Stomach smooth muscle (tissue), 2 donors: ENCODE data around the gene ARHGEF25.
"Not testable (repeated sequence)": the region's sequence is repeated elsewhere in the genome, so short reads cannot be mapped to it uniquely, and the experiment has no call there.

Experiments
- H3K27ac ChIP-seq: one replicate; pipeline ENCODE4 v1.7.0; 2013; ENCODE audit warnings: mild to moderate bottlenecking, low read length, inconsistent platforms
- H3K27me3 ChIP-seq, 2 donors: one replicate each; pipeline ENCODE4 v1.7.0; 2013; ENCODE audit warnings: low read length in 2 of 2; ENCODE audit not compliant: insufficient read depth in 2 of 2, control insufficient read depth in 1 of 2
- H3K36me3 ChIP-seq, 2 donors: one replicate each; pipeline ENCODE4 v1.7.0; 2013; ENCODE audit warnings: low read length in 2 of 2; ENCODE audit not compliant: control insufficient read depth in 2 of 2, insufficient read depth in 2 of 2
- H3K4me1 ChIP-seq: one replicate; pipeline ENCODE4 v1.7.0; 2013; ENCODE audit warnings: low read length; ENCODE audit not compliant: control insufficient read depth, insufficient read depth
- H3K4me3 ChIP-seq, 2 donors: one replicate each; pipeline ENCODE4 v1.7.0; 2013; ENCODE audit warnings: low read length in 2 of 2
- H3K9ac ChIP-seq, 2 donors: one replicate each; pipeline ENCODE4 v1.7.0; 2013; ENCODE audit warnings: low read length in 2 of 2, mild to moderate bottlenecking in 1 of 2
- H3K9me3 ChIP-seq, 2 donors: one replicate each; pipeline ENCODE4 v1.7.0; 2013; ENCODE audit warnings: low read length in 2 of 2; ENCODE audit not compliant: control insufficient read depth in 2 of 2
- donor health status: healthy.
- donor health status: Pancreatic carcinoma.

Gene ARHGEF25

DNA sequence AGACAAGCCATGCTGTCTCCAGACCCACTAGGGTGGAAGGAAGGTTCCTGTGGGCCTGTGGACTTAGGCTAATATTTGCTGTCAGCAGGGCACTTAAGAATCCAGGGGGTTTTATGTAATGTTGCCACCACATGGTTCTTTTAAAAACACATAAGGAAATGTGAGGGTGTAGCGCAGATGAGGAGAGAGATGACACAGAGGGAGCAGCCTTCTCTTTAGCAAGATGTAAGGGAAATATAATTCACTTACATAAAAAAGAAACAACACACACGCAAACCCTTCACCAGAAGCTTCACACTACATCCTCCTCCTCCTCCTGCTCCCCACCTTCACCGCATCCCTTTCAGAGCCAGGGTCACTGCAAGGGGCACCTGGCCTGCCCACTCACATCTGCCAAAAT, 25.1 kb upstream of the ARHGEF25 start:
- Histone ChIP-seq H3K9ac (no peak overlapping the region), H3K4me1 (peaks cover 7% of the 10 kb centered on the region), H3K27me3 (peaks cover 0 to 3% of the 10 kb centered on the region in 2 donors), H3K27ac (no peak overlapping the region), H3K36me3 (no peaks in the 10 kb centered on the region), H3K9me3 (no peaks in the 10 kb centered on the region), H3K4me3 (no peak overlapping the region)

DNA sequence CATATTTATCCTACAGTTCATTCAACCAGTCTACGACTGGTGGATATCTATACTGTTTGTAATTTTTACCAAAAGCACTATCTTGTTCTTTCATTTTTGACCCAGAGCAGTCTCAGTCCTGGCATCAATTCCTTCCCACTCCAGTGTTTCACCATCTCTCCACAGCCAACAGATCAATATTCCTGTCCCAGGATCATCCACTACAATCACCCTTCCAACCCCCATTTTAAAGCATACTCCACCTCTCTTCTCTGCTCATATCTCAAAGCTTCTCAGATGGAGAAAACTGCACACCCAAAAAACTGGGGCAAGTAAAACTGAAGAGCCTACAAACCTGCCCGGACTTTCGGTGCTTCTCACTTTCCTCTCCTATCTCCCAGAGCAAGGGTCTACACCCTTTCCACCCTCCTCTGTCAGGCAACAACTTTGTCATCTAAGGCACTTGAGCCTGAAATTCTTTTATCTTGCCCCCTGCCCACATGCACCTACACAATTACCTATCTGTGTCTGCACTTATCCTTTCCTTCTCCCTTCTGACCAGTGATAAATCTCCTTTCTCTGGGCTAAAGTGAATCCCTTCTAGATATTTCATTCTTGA, 24.3 kb upstream of the ARHGEF25 start:
- Histone ChIP-seq H3K4me3 (no peak overlapping the region), H3K9me3 (no peaks in the 10 kb centered on the region), H3K4me1 (peaks cover 11% of the 10 kb centered on the region), H3K36me3 (no peaks in the 10 kb centered on the region), H3K27ac (no peak overlapping the region), H3K9ac (no peak overlapping the region), H3K27me3 (peaks cover 0 to 3% of the 10 kb centered on the region in 2 donors)

DNA sequence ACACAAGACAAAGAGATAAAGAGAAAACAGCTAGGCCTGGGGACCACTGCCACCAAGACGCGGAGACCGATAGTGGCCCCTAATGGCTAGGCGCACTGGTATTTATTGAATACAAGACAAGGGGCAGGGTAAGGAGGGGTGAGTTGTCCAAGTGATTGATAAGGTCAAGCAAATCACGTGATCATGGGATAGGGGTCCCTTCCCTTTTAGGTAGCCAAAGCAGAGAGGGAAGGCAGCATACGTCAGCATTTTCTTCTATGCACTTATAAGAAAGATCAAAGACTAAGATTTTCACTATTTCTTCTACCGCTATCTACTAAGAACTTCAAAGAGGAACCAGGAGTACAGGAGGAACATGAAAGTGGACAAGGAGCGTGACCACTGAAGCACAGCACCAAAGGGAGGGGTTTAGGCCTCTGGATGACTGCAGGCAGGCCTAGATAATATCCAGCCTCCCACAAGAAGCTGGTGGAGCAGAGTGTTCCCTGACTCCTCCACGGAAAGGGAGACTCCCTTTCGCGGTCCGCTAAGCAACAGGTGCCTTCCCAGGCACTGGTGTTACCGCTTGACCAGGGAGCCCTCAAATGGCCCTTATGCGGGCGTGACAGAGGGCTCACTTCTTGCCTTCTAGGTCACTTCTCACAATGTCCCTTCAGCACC, 22.2 kb upstream of the ARHGEF25 start:
- H3K4me3 ChIP-seq, H3K9me3 ChIP-seq, H3K36me3 ChIP-seq, H3K27me3 ChIP-seq, H3K9ac ChIP-seq, H3K27ac ChIP-seq: not testable (repeated sequence)
- peaks cover 15% of the 10 kb centered on the region for H3K4me1 ChIP-seq

DNA sequence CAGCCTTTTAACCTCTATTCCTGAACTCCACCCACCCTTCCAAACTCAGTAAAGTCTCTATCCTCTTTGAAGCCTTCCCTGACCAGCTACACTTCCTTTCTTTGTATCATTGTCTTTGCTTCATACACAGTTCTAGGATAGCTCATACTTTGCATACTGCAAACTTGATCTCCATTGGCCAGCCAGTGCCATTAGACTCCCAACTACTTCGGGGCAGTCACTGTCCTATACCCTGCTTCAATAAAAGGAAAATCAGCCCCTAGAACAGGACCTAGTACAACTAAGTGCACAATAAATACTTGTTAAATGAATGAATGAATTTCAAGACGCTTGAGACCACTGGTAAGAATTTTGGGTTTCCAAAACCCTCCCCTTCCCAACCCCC, 20.8 kb upstream of the ARHGEF25 start:
- no peaks in the 10 kb centered on the region for H3K9me3 ChIP-seq
- H3K27ac ChIP-seq = peak overlapping the region; percentile 55
- no peaks in the 10 kb centered on the region for H3K27me3 ChIP-seq
- H3K4me3 ChIP-seq = peak overlapping the region; percentile 88 to 92
- peaks cover 15% of the 10 kb centered on the region for H3K4me1 ChIP-seq
- H3K36me3 ChIP-seq = peaks cover 0 to 7% of the 10 kb centered on the region in 2 donors
- peak overlapping the region; percentile 67 to 80 for H3K9ac ChIP-seq

DNA sequence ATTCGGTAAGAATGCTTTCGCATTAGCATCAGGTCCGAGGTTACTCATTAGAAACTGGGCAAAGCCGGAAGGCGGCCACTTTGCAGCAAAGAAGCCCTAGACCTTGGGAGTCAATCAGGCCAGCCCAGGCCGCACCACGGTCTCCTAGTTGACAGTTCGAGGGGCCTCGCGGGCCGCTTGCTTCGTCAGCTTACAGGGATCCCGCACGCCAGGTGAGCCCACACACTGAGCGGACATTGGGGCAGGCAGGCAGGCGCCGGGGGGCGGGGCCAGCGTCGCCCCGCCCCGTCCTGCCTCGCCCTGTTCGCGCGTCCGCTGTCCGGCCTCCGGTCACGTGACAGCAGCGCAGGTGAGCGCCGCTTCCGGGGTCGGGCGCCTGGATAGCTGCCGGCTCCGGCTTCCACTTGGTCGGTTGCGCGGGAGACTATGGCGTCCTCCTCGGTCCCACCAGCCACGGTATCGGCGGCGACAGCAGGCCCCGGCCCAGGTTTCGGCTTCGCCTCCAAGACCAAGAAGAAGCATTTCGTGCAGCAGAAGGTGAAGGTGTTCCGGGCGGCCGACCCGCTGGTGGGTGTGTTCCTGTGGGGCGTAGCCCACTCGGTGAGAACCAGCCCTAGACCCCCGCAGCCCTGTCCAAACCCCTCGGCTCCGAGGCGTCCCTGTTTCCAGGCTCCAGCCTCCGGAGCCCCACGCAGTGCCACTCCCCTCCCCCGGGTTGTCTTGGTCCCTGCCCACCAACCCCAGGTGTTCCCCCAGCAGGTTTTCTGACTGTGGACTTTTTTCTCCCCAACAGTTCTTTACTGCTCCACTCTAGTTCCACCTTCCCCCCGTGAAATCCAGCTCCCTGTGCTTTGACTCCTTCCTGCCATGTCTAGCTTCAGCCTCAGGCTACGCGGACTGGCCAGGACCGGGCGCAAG, 20.1 kb upstream of the ARHGEF25 start, which contains the start of gene PIP4K2C:
Gene PIP4K2C, plus strand, starts transcription at position 329 of the 918 bp plus-strand sequence. Its CDS starts 98 bp downstream, at position 427.
- Histone ChIP-seq H3K36me3 (peaks cover 4 to 13% of the 10 kb centered on the region in 2 donors), H3K27me3 (no peaks in the 10 kb centered on the region), H3K9me3 (no peaks in the 10 kb centered on the region), H3K9ac (peak within 1 kb of the TSS; percentile 67 to 80), H3K27ac (peak within 1 kb of the TSS; percentile 55), H3K4me1 (peaks cover 15% of the 10 kb centered on the region), H3K4me3 (peak within 1 kb of the TSS; percentile 88 to 92)

DNA sequence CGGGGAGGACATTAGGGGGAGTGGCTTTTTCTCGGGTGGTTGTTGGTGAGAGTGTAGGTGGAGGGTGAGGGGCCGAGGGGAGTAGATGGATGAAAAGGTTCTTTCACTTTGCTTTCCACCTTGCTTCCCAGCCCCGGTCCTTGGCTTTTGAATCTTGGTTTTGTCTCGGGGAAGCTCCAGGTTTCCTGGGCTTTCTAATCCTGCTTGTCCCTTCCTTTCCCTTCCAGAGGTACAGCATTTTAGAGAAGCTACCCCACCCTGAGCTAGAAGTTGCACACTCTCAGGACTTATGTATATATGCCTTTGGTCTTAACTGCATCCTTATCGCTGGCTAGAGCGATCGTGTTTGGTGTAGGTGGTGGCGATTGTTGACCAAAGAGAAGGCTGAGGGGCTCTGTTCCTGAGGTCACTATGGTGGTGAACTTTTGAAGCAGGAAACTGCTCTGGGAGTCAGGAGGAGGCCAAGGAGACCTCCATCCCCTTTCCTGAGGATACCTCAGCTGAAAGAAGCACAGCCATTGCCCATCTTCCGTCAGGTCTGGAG, 19.4 kb upstream of the ARHGEF25 start:
- no peaks in the 10 kb centered on the region for H3K27me3 ChIP-seq
- H3K9ac ChIP-seq = peak overlapping the region; percentile 67 to 80
- H3K9me3 ChIP-seq = no peaks in the 10 kb centered on the region
- peaks cover 4 to 20% of the 10 kb centered on the region in 2 donors for H3K36me3 ChIP-seq
- H3K4me1 ChIP-seq = peaks cover 15% of the 10 kb centered on the region
- peak overlapping the region; percentile 88 to 92 for H3K4me3 ChIP-seq
- peak overlapping the region; percentile 55 for H3K27ac ChIP-seq

DNA sequence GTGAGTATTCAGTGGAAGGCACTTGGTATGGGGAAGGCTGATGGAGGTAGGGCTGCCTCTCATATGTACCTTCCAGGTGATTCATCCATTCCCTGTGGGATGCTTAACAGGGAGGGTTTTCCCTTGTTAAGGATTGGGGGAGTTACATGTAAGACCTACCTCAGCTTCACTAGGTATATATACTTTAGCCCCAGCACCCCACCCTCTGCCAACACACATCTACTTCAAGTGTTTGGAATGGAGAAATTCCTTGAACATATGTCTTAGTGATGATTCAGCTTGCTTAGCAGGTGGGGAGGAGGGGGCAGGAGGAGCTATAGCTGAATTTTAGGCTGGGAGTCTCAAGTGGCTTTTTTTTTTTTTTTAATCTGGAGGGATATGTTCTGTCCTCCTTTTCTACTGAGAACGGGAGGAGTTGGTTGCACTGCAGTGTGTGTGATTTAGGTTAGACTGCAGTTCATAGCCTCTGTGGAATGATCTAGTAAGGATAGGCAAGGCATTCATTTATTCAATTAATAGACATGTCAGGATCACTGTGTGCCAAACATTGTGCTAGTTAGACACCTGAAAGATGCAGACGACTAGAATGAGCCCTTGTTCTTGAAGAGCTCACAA, 18.6 kb upstream of the ARHGEF25 start:
- Histone ChIP-seq H3K27me3 (no peaks in the 10 kb centered on the region), H3K9ac (no peak overlapping the region), H3K27ac (no peak overlapping the region), H3K4me3 (no peak overlapping the region), H3K4me1 (peaks cover 15% of the 10 kb centered on the region), H3K36me3 (peaks cover 8 to 21% of the 10 kb centered on the region in 2 donors), H3K9me3 (no peaks in the 10 kb centered on the region)

DNA sequence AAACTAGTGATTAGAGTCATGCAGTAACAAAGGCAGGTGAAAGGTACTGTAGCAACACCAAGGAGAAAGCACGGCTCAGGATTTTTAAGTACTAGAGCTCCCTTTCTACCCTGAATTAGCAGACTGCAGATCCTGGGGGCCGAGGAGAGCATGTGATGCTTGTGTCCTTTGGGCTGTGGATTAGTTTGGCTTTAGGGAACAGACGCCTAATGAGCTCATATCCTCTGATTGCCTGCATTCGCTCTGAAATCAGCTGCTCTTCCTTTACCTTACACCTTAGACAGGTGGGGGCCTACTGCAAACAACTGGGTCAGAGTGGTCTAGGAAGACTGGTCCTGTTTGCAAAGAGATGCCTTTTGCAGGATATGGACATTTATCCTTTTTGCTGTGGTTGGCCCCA, 18.0 kb upstream of the ARHGEF25 start:
- no peaks in the 10 kb centered on the region for H3K9me3 ChIP-seq
- no peaks in the 10 kb centered on the region for H3K27me3 ChIP-seq
- H3K27ac ChIP-seq = no peak overlapping the region
- H3K36me3 ChIP-seq = peaks cover 10 to 21% of the 10 kb centered on the region in 2 donors
- H3K9ac ChIP-seq = no peak overlapping the region
- peaks cover 15% of the 10 kb centered on the region for H3K4me1 ChIP-seq
- H3K4me3 ChIP-seq = no peak overlapping the region

DNA sequence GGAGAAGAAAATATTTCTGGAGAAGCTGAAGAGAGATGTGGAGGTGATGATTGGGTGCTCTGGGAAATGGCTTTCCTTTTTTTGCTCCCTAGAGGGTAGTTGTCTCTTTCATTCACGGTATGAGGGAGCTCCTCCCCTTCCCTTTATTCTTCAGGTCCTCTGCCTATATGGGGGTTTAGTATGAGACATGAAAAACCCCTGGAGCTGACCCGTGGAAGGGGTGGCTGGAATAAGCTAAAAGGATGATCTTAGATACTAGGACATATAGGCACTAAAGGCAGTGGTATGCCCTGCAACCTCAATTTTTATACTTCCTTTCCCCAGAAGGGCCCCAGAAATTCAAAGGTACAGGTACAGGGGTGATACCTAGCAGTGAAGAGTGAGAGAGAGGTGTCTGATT, 10.8 kb upstream of the ARHGEF25 start:
- H3K9ac ChIP-seq = no peak overlapping the region
- no peaks in the 10 kb centered on the region for H3K27me3 ChIP-seq
- peaks cover 16 to 44% of the 10 kb centered on the region in 2 donors for H3K36me3 ChIP-seq
- H3K4me1 ChIP-seq = peaks cover 17% of the 10 kb centered on the region
- H3K9me3 ChIP-seq = no peaks in the 10 kb centered on the region
- H3K4me3 ChIP-seq = no peak overlapping the region
- no peak overlapping the region for H3K27ac ChIP-seq

DNA sequence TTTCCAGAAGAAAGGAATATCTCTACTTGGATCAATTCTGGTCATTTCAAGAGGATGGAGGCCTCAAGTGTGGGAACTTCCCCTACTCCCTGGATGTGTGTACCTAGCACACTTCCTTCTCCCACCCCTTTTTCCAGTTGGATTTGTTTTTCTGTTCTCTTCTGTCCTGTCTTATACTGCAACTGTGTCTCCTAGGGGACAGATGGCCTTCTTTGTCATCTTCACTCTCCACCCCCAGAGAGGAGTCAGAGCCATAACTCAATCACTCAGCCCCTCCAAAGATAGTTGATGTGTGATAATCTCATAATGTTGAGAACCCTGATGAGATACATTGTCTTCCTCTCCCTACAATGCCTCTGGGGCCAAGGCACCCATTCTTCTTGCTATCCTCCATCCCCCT, 8.7 kb upstream of the ARHGEF25 start:
- peaks cover 9 to 34% of the 10 kb centered on the region in 2 donors for H3K36me3 ChIP-seq

More for the DNA sequence above, 8.7 kb upstream of the ARHGEF25 start:
- H3K4me1 ChIP-seq = peaks cover 26% of the 10 kb centered on the region
- H3K9ac ChIP-seq = no peak overlapping the region
- no peaks in the 10 kb centered on the region for H3K27me3 ChIP-seq
- H3K9me3 ChIP-seq = no peaks in the 10 kb centered on the region
- no peak overlapping the region for H3K4me3 ChIP-seq
- H3K27ac ChIP-seq = peak overlapping the region; percentile 31
